ENCODE results near the gene PLEKHM3. TPM values are rescaled to one million over a fixed set of nuclear protein-coding genes. Genes with fewer than 3 reads are reported as not detected.

PLEKHM3 gene
- total RNA-seq, 1 donor from 2014 or later = 2.5 TPM

DNA sequence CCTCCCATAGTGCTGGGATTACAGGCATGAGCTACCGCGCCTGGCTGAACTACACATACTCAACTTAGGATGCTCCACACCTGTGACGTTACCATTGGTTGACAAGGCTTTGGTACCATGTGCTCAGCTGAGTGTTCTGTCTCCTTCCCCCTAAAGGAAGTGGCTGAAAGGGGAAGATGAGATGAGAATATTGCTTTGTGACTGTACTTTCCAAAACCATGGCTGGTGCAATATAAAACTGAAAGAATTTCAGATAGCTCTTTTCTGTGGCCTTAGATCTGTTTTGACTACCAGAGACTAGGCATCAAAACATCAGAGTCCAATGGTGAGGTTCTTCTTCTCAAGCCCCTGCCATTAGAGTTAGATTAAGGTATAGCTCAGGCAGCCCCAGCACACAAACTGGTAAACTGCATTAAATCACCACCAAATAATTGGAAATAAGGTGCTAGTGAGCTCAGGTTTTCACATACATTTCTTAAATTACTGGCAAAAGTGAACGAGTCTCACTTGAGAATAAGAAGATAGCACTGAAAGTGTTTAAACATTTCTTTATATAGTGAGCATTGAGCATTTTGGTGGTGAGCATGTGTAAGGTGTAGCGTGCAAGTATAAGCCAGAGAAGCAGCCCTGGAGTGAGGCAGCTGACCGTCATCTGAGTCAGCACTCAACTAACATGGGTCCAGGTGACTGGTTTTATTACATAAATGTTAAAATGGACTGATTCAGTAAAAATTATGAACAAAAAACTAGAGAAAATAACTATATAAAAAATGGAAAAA is 142.1 kb downstream of the PLEKHM3 start:
- DNase-seq (ENCODE audit: low read depth) = no peak
- TF ChIP-seq CTCF (conservative IDR thresholded peaks at IDR 0.05; ENCODE audit: low read depth, low read length) = no peak
- no peak overlapping the region for H3K4me3 ChIP-seq (ENCODE audit: low read depth, low read length)

GRCh38 chr2:207881902-207882301 is 143.4 kb downstream of the PLEKHM3 start:
- no peak for TF ChIP-seq CTCF (conservative IDR thresholded peaks at IDR 0.05; ENCODE audit: low read depth, low read length)

DNA sequence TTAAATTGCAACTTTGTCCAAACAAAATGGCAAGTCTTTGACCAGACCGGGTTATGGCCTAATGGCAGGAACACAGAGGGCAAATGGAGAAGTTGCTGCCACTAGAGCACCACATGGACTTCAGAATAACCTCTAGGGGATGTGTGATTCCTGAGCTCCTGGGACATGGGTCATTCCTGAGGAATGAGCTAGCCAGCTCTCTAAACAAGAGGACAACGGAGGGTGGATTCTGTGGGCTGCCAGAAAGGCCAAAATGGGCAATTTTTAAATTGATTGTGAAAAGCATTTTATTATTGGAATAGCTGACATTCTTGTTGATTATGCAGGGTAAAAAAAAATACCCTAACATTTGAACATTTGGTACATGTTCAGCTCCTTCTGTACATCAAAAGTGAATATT is 145.8 kb downstream of the PLEKHM3 start:
- no peak for DNase-seq (ENCODE audit: low read depth)
- TF ChIP-seq CTCF (conservative IDR thresholded peaks at IDR 0.05; ENCODE audit: low read depth, low read length) = peak; percentile 30

More at GRCh38 chr2:207881902-207882301, 143.4 kb downstream of the PLEKHM3 start:
- DNase-seq (ENCODE audit: low read depth) = no peak
- H3K4me3 ChIP-seq (ENCODE audit: low read depth, low read length) = no peak overlapping the region

DNA sequence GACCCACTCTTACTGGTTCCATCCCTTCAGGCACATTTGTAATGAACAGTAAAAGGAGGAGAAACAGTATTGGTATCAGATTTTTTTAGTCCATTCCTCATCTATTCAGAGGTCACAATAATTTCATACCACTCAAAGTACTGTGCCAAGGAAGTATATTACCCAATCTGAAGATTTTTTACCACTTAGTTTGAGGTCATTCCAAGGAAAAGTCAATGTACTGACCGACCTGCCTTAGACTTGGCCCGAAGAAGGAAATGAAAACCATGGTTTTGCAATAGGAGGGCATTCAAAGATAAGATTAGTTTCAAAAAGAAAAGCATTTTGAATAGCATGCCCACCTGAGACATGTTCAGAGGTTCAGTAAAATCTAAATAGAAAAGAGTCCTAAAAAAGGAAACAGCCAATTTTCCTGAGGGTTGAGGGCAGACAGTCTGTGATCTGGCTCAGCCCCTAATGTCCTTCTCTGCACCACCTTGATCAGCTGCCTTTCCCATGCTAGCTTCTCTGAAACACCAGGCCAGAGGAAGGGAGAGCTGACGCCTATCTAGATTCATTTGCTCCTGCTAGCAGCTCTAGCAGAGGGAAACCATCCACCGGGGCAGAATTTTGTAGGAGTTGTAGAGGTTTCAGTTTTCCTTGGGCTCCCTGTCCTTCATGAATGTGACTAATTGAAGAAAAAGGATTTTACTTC is 148.3 kb downstream of the PLEKHM3 start:
- DNase-seq (ENCODE audit: low read depth) = no peak
- no peak overlapping the region for H3K4me3 ChIP-seq (ENCODE audit: low read depth, low read length)
- TF ChIP-seq CTCF (conservative IDR thresholded peaks at IDR 0.05; ENCODE audit: low read depth, low read length) = no peak

More for the DNA sequence above, 145.8 kb downstream of the PLEKHM3 start:
- no peak overlapping the region for H3K4me3 ChIP-seq (ENCODE audit: low read depth, low read length)

DNA sequence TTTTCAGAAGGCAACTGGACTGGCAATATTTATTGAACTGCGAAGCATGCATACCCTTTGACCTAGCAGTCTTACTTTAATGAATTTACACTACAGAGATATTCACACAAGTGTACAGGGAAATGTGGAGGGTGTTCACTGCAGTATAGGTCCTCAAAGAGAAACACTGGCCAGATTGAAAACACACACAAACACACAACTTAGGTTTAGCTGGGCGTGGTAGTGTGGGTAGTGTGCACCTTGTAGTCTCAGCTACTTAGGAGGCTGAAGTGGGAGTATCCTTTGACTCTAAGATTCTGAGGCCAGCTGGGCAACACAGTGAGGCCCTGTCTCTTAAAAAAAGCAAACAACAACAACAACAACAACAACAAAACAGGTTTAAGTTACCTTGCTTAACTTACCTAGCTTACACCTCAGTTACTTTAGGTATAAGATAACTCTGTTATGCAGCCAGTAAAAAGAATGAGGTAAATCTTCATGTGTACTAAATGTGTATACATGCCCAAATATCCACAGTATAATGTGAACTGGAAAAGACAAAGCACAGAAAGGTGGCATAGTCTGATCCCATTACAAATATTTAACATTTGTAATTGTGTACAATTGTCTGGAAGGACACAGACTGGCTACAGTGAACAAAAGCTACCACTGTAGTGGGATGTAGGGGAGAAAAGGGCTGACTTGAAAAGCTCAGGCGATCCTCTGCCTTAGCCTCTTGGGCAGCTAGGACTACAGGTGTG is 149.7 kb downstream of the PLEKHM3 start:
- no peak for DNase-seq (ENCODE audit: low read depth)
- TF ChIP-seq CTCF (conservative IDR thresholded peaks at IDR 0.05; ENCODE audit: low read depth, low read length) = no peak
- H3K4me3 ChIP-seq (ENCODE audit: low read depth, low read length) = no peak overlapping the region

DNA sequence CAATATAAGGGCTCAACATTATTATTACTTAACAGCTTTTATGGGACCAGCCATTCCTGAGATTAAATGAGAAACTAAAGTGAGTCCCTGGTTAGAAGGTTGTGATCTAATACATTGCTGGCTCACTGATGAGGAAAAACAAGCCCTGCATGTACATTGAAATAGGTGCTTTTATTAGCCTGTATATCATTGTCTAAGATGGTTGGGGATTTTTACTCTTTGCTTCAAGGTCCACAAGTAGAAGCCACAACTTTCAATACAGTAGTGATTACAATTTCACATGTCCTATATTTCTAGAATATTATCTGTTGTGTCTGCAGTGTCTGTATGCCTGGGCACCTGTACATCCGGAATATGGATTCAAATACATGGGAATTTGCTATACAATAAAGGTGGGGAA is 151.5 kb downstream of the PLEKHM3 start:
- H3K4me3 ChIP-seq (ENCODE audit: low read depth, low read length) = no peak overlapping the region
- no peak for DNase-seq (ENCODE audit: low read depth)
- no peak for TF ChIP-seq CTCF (conservative IDR thresholded peaks at IDR 0.05; ENCODE audit: low read depth, low read length)
